ENCODE measurements around the gene NDUFAF3.

NDUFAF3 gene

DNA sequence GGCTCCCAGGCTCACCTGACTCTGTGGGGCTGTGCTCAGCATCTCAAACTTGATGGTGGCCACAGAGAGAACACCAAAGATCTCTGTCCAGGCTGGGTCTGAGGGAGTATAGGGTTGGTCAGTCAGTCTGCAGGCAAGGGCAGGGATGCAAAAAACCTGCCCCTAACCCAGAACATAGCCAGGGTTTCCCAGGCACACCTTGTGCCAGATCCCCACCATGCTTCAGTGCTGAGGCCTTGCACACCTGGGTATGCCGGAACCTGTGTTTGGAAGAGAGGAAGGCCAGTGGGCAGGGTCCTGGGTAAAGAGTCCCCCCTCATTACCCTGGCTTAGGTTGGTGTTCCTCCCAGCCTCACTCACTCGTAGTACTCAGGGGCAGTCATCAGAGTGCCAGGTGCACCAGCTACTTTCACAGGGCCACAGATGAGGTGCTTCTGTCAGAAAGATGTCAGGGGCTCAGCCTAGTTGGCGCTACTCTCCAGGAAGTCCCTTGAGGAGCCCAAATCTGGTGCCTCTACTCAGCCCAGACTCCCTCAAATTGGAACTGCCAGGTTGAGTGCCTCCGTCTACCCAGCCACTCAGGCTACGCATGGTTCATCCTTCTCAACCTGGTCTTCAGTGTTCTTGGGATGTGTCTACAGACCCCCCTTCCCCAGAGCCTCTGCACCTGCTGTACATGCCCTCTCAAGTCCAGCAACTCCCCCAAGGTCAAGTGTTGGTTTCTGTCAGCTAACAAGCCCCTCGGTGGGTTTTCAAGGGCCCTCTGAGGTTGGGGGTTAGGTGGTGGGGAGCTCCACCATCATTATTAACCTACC lies 5.3 kb upstream of the NDUFAF3 start:
- no peak for DNase-seq (ENCODE audit: low read depth, low spot score)
- H3K27ac ChIP-seq = peak overlapping the region; percentile 34

DNA sequence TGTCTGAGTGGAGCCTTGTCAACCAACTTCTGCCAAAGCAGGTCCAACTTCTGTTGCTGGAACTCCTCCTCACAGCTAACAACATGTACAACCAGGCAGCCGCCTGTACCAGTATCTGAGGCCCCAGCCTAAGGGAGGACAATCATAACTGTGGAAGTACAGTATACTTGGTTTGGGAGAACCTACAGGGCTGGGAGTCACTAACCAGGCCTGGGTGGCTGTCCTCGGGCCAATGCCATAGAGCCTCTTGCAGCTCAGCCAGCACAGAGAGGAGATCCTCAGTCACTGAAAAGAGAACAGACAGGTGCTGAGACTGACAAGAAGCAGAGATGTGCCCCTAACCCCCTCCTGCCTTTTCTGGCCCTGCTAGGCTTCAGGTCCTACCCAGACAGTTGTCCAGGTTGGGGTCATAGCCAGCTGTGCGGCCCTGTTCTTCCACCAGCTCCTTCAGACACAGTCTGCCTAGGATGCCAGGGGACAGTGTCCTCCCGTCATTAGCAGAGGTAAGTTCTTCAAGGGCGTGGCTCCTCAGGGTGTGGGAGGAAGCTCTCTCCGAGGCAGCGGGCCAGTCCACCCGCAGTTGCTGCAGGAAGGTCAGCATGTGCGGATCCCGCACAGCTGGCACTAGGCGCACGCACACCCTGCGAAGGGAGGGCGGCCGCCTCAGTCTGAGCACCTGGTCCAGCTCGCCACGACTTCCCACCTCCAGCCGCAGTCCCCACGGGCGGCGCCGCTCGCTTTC lies 4.5 kb upstream of the NDUFAF3 start:
- DNase-seq (ENCODE audit: low read depth, low spot score) = no peak
- H3K27ac ChIP-seq = peak overlapping the region; percentile 98

DNA sequence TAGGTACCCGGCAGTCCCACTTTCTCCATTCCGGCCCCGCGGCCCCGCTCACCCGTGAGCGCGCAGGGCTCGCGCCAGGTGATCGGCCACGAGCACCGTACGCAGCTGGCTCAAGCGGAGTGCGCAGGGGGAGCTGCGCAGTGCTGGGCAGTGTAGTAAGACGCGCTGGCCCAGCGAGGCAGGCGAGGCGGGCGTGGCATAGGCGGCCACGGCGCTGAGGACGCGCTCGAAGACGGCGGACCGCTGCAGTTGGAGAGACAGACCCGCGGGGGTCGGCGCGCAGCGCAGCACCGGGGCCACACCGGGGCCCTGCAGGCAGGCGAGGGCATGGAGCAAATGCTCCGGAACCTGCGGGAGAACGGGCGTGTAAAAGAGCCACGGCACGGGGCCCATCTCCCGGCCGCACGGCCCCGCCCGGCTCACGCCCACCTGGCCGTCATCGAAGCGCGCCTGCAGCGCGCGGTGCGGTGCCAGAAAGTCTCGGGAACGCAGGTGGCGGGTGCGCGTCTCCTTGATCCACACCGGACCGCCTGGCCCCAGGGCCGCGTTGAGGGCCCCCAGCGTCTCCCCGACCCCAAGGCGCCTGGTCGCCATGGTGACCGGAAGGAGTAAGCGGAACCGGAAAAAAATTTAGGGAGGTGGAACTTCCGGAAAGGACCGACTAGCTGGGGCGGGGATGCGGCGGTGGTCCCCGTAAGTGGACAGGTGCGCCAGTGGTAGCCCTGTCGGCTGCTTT lies 3.8 kb upstream of the NDUFAF3 start, which contains the start of gene DALRD3:
Gene DALRD3, minus strand, starts transcription at position 610 of the 736 bp plus-strand sequence. Its CDS starts 16 bp downstream, at position 594.
- H3K27ac ChIP-seq = peak within 1 kb of the TSS; percentile 98
- no peak for DNase-seq (ENCODE audit: low read depth, low spot score)

DNA sequence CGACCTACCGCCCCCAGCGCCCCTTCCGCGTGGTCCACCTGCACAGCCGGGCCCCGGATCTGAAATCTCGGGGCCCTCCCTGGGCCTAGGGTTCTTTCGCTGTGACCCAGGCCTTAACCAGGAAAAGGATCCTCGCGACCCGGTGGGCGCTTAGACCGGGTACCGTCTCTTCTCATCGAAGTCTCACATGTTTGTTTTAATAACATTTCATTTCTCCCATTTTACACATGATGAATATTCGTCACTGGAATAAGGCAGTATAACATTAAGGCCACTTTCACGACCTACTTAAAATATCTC lies 3.3 kb upstream of the NDUFAF3 start:
- no peak for DNase-seq (ENCODE audit: low read depth, low spot score)
- peak overlapping the region; percentile 98 for H3K27ac ChIP-seq

DNA sequence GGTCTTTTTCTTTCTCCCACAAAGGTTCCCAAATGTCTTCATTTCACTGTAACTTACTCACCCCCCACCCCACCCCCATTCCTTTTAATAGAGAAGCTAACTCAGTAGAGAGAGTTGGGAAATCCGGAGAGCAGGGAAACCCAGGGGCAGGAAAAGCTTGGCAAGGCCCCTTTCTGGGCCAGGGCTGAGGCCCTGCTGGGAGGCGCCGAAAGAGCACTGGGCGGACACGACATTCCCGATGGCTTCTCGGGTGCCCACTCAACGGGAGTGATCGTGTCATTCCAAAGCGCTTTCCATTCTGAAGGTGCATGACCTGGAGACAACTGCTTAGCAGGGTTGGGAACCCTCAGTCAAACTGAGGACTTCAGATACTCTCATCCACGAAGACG lies 2.0 kb upstream of the NDUFAF3 start:
- no peak for DNase-seq (ENCODE audit: low read depth, low spot score)
- H3K27ac ChIP-seq = peak overlapping the region; percentile 98

DNA sequence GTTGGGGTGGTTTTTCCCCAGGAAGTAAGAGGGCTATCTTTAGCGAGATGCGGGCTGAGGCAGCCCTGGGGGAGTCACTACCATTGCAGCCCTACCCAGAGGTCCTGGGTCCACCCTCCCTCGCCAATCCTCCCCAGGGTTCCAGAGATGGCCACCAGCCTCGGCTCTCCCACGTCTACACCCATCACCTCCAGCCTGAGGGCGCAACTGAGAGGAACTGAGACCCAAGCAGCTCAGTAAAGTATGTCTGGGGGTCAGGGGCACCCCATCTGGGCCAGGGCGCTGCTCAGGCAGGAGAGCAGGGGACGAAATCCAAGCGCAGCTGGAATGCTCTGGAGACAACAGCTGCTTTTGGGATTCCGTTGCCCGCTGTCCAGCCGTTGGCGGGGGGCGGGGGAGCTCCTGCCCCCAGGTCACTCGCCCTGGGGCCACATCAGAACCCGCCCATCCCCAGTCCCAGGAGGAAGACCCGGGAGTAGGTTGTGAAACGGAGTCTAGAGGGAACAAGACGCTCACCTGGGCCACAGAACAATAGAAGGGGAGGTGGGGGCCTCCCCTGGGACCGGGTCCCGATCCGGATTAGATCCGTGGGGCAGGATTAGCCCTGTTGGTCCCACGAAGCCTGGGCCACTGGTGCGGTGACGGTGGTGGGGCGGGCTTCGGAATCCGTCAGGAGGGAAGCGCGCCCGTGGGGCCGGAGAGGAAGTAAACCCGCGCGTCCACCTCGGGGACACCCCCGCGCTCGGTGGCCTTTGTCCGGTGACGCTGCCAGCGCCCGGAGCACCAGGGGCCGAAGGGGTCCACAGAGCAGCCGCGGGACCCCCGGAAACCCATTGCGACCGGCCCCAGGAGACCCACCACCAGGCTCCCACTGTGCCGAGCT lies 1.4 kb upstream of the NDUFAF3 start:
- H3K27ac ChIP-seq = peak overlapping the region; percentile 98
- DNase-seq (ENCODE audit: low read depth, low spot score) = no peak

DNA sequence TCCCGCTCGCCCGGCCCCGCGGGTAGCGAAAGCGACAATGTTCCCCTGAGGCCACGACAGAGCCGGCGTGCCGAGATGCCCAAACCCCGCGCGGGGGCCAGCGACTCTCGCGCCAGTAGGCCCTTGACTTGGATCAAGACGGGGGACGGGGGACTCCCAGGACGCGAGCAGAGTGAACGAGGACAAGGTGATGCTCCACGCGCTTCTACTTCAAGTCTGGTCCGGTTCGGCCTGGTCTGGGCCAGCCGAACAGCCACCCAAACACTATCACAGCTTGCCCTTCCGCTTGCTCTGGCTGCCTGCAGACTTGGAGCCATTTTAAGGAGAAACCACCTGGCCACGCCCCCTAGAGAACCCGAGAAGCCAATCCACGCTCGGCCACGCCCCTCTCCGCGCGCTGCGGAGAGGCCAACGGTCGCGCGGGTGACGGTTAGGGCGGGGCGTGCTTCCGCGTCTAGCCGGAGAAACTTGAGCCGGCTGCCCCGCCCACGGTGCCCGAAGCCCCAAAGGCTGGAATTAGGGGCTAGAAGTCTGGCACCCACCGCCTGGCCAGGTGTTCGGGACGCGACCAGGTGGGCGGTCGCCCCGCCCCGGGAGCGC lies 608 bp upstream of the NDUFAF3 start:
- DNase-seq (ENCODE audit: low read depth, low spot score) = peak; percentile 87
- H3K27ac ChIP-seq = peak overlapping the region; percentile 98

DNA sequence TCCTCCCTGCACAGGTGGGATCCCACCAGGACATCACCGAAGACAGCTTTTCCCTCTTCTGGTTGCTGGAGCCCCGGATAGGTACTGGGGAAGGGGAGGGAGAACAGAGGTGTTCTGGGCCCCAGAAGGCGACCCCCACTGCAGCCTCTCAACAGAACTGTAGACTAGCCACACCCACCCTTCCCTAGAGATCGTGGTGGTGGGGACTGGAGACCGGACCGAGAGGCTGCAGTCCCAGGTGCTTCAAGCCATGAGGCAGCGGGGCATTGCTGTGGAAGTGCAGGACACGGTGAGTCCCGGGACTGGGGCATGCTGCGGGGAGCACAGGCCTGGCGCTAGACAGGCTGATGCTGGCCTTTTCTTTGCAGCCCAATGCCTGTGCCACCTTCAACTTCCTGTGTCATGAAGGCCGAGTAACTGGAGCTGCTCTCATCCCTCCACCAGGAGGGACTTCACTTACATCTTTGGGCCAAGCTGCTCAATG lies 809 bp downstream of the NDUFAF3 start:
- no peak for DNase-seq (ENCODE audit: low read depth, low spot score)
- peak overlapping the region; percentile 98 for H3K27ac ChIP-seq

DNA sequence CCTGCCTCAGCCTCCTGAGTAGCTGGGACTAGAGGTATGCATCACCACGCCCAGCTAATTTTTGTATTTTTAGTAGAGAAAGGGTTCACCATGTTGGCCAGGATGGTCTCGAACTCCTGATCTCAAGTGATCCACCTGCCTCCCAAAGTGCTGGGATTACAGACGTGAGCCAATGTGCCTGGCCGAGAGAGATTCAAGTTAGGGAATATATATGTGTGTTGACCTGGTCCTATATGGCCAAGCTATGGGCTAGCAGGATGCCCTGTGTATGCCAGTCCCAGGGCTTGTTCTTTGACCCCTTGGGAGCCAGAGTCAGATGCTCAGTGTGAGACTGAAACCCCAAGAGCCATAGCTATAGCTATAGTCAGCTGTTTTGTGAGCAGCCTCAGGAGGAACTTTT lies 1.9 kb downstream of the NDUFAF3 start:
- H3K27ac ChIP-seq = no peak overlapping the region
- DNase-seq (ENCODE audit: low read depth, low spot score) = no peak

DNA sequence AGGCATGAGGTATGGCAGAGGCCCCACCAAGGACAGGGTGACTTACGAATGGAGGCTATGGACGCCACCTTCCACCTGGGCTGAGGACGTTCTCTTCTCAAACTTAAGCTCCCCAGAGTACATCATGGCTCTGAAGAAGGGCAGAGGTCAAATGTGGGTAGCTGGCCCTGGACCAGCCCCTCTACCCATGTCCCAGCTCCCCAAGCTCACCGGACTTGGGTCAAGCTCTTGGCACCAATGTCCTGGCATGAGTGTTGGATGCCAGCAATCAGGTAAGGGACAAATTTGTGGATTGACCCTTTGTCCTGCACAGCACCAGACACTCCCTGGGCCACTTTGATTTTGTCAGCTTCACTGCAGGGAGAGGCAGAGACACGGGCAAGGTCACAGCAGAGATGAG lies 2.5 kb downstream of the NDUFAF3 start:
- H3K27ac ChIP-seq = no peak overlapping the region
- DNase-seq (ENCODE audit: low read depth, low spot score) = no peak

DNA sequence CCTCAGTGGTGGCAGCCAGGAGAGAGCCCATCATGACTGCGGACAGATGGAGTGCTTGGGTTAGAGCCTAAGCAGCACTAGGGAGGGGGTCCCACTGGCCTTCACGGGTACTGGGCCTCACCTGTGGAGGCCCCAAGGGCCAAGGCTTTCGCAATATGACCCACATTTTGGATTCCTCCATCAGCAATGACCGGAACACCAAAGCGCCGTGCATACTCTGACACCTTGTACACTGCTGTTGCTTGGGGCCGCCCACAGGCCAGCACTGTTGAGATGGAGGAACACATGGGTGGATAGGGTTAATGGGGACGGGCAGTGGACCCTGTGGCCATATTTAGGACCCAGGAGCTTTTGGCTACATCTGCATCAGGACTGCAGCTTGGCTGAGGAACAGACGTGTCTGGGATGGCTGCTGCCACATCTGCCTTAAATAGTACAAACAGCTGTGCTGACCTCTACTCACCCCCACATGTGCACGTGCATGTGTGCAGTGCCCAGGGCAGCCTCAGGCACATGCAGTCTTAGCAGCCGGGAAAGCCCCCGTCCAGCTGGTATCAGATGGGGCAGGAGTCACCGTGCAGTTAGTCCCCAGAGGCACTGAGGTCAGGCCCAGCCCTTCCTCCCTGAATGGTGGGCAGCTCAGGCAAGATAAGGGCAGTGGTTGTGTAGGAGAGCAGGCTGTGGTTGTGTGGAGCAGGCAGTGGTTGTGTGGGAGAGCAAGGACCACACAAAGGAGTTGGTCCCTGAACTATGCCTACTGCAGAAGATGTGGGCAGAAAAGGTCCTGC lies 3.3 kb downstream of the NDUFAF3 start:
- H3K27ac ChIP-seq = no peak overlapping the region
- DNase-seq (ENCODE audit: low read depth, low spot score) = no peak

DNA sequence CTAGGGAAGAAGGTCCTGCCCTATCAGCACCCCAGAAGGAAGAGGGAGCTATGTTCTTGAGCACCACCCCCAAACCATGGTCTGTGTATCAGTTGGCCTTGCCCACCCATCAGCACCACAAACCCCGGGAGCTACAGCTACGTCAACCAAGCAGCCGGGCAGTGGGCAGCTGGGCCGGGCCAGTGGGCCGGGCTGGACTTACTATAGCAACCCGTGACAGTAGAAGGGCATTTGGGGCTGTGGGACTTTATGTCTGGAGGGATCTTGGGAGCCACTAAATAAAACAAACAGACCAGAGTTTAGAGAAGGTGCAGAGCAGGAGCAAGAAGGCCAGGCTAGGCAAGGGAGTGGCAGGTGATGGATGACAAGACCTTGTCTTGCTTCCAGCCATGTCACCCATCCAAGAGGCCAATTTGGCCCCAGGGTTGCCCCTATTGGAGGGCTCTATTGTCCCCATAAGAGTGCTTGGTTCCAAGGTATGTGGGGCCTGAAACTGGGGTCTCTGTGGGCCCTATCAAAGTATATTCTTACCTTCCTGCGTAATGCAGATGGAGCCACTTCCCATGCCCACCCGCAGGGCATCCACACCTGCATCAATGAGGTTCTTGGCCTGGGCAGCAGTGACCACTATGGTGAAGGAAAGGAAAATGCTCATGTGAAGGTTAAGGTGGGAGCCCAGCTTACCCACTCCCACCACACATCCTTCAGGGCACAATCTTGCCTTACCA lies 4.0 kb downstream of the NDUFAF3 start:
- no peak overlapping the region for H3K27ac ChIP-seq

DNA sequence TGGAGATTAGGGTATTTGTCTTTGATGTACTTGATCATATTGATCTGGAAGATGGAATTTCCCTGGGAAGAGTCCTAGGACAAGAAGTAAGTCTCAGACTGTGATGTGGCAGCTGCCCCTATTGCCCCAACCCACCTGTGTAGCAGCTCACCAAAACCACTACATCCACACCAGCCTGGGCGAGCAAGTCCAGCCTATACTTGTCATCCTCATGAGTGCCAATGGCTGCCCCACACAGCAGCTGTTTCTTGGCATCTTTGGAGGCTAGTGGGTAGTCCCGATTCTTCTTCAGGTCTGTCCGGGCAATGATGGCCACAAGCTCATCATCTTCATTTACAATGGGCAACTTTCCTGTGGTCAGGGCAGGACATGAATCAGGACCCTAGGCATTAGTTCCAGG lies 4.6 kb downstream of the NDUFAF3 start:
- no peak overlapping the region for H3K27ac ChIP-seq
- DNase-seq (ENCODE audit: low read depth, low spot score) = no peak

More for the DNA sequence above, 4.0 kb downstream of the NDUFAF3 start:
- DNase-seq (ENCODE audit: low read depth, low spot score) = no peak

DNA sequence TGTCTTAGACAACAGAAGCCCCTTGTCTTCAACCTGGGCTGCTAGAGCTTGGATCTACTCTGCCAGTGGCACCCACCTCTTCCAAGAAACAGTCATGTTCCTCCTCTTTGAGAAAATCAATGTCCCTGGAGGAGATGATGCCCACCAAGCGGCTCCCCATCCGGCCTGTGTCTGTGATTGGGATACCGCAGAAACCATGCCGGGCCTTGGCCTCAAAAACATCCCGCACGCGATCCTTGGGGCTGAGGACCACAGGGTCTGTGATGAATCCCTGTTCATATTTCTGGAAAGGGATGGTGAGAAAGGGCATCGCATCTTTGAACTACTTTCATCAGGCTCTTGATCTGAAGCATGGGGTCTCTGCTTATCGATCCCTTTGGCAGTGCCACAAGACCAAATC lies 5.7 kb downstream of the NDUFAF3 start:
- DNase-seq (ENCODE audit: low read depth, low spot score) = no peak
- H3K27ac ChIP-seq = no peak overlapping the region

DNA sequence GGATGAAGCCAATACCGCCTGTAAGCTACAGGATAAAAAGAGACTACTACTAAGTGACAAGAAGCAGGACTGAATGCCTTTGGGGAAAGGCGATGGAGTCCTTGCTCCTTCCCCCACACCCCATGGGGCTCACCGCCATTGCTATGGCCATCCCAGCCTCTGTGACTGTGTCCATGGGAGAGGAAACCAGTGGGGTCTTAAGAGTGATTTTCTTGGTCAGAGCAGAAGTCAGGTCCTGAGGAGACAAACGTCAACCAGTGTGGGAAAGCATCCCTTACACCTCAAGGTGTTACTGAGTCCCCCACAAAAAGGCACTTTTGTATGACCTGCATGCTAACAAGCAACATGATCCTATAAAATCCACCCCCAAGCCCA lies 6.4 kb downstream of the NDUFAF3 start:
- DNase-seq (ENCODE audit: low read depth, low spot score) = no peak
- H3K27ac ChIP-seq = no peak overlapping the region

DNA sequence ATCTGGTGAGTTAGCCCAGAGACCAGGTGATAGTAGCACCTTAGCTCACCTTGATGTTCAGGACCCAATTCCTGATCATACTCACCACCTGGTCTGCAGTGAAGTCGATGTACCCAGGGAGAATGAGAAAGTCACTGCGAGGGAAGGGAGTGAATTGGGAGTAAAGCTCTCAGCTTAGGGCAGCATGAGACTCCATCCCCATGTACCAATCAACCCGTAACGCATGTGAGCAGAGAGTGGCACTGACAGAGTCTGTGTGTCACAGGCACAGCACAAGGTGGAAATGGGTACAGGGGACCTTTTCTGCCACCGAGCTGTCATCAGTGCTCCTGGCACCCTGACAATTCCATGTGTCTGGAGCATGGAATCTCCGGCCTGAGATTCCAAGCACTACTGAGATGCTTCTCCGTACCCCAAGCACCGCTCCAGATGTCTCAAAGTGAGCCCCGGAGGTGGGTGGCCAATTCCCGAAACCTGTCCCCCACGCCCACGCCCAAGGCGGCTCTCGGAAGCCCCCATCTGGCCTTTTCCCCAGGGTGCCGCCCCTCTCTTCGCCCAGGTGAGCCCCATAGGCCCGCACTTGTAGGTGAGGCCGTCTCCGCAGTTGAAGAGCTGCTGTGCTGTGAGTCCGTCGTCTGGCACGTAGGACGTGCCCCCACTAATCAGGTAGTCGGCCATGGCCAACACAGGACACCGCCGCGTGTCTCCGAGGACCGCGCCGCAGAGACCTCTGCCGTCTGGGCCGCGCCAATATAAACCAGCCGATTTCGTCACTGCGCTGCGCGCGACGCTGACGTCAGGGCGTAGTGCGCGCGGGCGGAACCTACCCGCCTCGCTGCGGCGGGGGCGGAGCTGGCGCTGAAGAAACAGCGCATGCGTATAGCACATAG lies 7.0 kb downstream of the NDUFAF3 start, which contains the start of gene IMPDH2:
Gene IMPDH2, minus strand, starts transcription at position 726 of the 890 bp plus-strand sequence. Its CDS starts 48 bp downstream, at position 678.
- peak; percentile 56 for DNase-seq (ENCODE audit: low read depth, low spot score)
- peak within 1 kb of the TSS; percentile 56 for H3K27ac ChIP-seq

DNA sequence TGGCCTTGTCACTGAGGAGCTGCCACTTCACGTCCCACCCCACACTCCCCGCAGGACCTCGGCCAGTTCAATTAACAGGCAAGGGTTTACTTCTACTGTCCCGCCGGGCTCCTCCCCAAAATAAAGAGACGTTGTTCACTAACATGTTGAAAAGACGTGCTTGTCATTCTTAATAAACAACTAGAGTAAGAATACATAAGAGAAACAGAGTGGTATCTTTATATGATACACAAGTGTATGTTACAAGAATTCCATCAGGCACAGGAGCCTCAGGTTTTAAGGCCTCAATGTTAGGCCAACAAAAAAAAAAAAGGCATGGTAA lies 7.6 kb downstream of the NDUFAF3 start:
- no peak for DNase-seq (ENCODE audit: low read depth, low spot score)
- H3K27ac ChIP-seq = peak overlapping the region; percentile 56
